ENCODE measurements around the gene AFAP1L1.

AFAP1L1 gene

DNA sequence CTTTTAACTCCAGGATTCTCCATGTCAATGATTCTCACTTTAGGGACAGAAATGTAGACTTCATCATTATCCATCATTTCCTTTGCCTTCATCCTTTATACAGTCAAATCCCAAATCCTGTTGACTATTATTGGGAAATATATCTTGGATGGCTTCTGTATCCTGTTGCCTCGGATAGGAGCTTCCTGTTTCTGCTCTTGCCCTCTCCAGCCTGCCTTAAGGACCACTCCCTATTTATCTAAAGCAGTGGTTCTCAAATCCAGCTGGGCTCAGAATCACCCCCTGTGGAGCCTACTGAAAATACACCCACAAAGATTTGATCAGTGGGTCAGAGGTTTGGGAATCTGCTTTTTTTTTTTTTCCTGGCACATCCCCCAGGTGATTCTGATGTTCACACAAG is 8.5 kb downstream of the AFAP1L1 start:
- ATAC-seq = no peak

DNA sequence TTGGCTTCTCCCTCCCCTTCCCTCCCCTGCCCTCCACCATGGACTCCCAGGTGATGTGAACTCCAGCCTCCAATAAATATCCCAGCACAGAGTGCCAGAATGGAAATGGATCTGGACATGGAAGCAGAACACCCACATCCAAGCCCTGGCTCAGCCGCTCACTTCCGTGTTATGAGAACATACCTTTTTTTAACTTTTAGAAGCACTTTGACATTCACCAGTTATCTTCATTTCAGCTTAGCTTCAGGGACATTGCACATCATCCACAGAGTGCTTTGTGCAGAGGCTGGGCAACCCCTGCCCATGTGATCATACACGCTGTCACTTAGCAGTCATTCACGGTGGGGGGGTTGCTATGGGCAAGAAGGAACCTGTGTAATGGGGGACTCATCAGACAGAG is 9.1 kb downstream of the AFAP1L1 start:
- ATAC-seq = no peak
- no peak for TF ChIP-seq PPARA (CRISPR knock-in tag; IDR thresholded peaks at IDR 0.05; ENCODE audit: borderline replicate concordance)
- TF ChIP-seq, protein P1, sequence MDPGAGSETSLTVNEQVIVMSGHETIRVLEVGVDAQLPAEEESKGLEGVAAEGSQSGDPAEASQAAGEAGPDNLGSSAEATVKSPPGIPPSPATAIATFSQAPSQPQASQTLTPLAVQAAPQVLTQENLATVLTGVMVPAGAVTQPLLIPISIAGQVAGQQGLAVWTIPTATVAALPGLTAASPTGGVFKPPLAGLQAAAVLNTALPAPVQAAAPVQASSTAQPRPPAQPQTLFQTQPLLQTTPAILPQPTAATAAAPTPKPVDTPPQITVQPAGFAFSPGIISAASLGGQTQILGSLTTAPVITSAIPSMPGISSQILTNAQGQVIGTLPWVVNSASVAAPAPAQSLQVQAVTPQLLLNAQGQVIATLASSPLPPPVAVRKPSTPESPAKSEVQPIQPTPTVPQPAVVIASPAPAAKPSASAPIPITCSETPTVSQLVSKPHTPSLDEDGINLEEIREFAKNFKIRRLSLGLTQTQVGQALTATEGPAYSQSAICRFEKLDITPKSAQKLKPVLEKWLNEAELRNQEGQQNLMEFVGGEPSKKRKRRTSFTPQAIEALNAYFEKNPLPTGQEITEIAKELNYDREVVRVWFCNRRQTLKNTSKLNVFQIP (CRISPR knock-in tag; IDR thresholded peaks at IDR 0.05; ENCODE audit: borderline replicate concordance, low read depth) = no peak
- no peak for TF ChIP-seq ZNF8 (CRISPR knock-in tag; IDR thresholded peaks at IDR 0.05)
- no peak for TF ChIP-seq TOX (CRISPR knock-in tag; IDR thresholded peaks at IDR 0.05; ENCODE audit: borderline replicate concordance)
- no peak for TF ChIP-seq ESRRG (CRISPR knock-in tag; IDR thresholded peaks at IDR 0.05)
- no peak for TF ChIP-seq OSR1 (CRISPR knock-in tag; IDR thresholded peaks at IDR 0.05)
- TF ChIP-seq ISL1 (CRISPR knock-in tag; IDR thresholded peaks at IDR 0.05) = no peak
- TF ChIP-seq ARNTL (CRISPR knock-in tag; IDR thresholded peaks at IDR 0.05; ENCODE audit: borderline replicate concordance, low read depth) = no peak
- no peak for TF ChIP-seq SNAI2 (CRISPR knock-in tag; IDR thresholded peaks at IDR 0.05)
- TF ChIP-seq BACH2 (CRISPR knock-in tag; IDR thresholded peaks at IDR 0.05; ENCODE audit: borderline replicate concordance) = no peak
- TF ChIP-seq, protein P2, sequence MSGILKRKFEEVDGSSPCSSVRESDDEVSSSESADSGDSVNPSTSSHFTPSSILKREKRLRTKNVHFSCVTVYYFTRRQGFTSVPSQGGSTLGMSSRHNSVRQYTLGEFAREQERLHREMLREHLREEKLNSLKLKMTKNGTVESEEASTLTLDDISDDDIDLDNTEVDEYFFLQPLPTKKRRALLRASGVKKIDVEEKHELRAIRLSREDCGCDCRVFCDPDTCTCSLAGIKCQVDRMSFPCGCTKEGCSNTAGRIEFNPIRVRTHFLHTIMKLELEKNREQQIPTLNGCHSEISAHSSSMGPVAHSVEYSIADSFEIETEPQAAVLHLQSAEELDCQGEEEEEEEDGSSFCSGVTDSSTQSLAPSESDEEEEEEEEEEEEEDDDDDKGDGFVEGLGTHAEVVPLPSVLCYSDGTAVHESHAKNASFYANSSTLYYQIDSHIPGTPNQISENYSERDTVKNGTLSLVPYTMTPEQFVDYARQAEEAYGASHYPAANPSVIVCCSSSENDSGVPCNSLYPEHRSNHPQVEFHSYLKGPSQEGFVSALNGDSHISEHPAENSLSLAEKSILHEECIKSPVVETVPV (CRISPR knock-in tag; IDR thresholded peaks at IDR 0.05) = no peak
- TF ChIP-seq, protein P3, sequence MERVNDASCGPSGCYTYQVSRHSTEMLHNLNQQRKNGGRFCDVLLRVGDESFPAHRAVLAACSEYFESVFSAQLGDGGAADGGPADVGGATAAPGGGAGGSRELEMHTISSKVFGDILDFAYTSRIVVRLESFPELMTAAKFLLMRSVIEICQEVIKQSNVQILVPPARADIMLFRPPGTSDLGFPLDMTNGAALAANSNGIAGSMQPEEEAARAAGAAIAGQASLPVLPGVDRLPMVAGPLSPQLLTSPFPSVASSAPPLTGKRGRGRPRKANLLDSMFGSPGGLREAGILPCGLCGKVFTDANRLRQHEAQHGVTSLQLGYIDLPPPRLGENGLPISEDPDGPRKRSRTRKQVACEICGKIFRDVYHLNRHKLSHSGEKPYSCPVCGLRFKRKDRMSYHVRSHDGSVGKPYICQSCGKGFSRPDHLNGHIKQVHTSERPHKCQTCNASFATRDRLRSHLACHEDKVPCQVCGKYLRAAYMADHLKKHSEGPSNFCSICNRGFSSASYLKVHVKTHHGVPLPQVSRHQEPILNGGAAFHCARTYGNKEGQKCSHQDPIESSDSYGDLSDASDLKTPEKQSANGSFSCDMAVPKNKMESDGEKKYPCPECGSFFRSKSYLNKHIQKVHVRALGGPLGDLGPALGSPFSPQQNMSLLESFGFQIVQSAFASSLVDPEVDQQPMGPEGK (CRISPR knock-in tag; IDR thresholded peaks at IDR 0.05; ENCODE audit: borderline replicate concordance) = no peak
- TF ChIP-seq TCF4 (CRISPR knock-in tag; IDR thresholded peaks at IDR 0.05; ENCODE audit: borderline replicate concordance) = no peak
- TF ChIP-seq, protein P4, sequence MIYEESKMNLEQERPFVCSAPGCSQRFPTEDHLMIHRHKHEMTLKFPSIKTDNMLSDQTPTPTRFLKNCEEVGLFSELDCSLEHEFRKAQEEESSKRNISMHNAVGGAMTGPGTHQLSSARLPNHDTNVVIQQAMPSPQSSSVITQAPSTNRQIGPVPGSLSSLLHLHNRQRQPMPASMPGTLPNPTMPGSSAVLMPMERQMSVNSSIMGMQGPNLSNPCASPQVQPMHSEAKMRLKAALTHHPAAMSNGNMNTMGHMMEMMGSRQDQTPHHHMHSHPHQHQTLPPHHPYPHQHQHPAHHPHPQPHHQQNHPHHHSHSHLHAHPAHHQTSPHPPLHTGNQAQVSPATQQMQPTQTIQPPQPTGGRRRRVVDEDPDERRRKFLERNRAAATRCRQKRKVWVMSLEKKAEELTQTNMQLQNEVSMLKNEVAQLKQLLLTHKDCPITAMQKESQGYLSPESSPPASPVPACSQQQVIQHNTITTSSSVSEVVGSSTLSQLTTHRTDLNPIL (CRISPR knock-in tag; IDR thresholded peaks at IDR 0.05; ENCODE audit: low read depth) = no peak
- TF ChIP-seq RARB (CRISPR knock-in tag; IDR thresholded peaks at IDR 0.05) = no peak

More for the DNA sequence above, 8.5 kb downstream of the AFAP1L1 start:
- TF ChIP-seq ARNTL (CRISPR knock-in tag; IDR thresholded peaks at IDR 0.05; ENCODE audit: borderline replicate concordance, low read depth) (no peak), ZFP3 (CRISPR knock-in tag; IDR thresholded peaks at IDR 0.05) (no peak), ZNF565 (CRISPR knock-in tag; conservative IDR thresholded peaks at IDR 0.05; ENCODE audit: low read depth) (no peak), CSDC2 (CRISPR knock-in tag; IDR thresholded peaks at IDR 0.05) (no peak), ZNF8 (CRISPR knock-in tag; IDR thresholded peaks at IDR 0.05) (no peak), ZNF70 (CRISPR knock-in tag; IDR thresholded peaks at IDR 0.05) (no peak), BACH2 (CRISPR knock-in tag; IDR thresholded peaks at IDR 0.05; ENCODE audit: borderline replicate concordance) (no peak), RARB (CRISPR knock-in tag; IDR thresholded peaks at IDR 0.05) (no peak), PPARA (CRISPR knock-in tag; IDR thresholded peaks at IDR 0.05; ENCODE audit: borderline replicate concordance) (no peak), TCF4 (CRISPR knock-in tag; IDR thresholded peaks at IDR 0.05; ENCODE audit: borderline replicate concordance) (no peak), SNAI2 (CRISPR knock-in tag; IDR thresholded peaks at IDR 0.05) (no peak), ESRRG (CRISPR knock-in tag; IDR thresholded peaks at IDR 0.05) (no peak), OSR1 (CRISPR knock-in tag; IDR thresholded peaks at IDR 0.05) (no peak), ZC3H10 (CRISPR knock-in tag; IDR thresholded peaks at IDR 0.05) (no peak)
- TF ChIP-seq, protein P2 (CRISPR knock-in tag; IDR thresholded peaks at IDR 0.05) = no peak
- TF ChIP-seq, protein P3 (CRISPR knock-in tag; IDR thresholded peaks at IDR 0.05; ENCODE audit: borderline replicate concordance) = no peak
- TF ChIP-seq, protein P1 (CRISPR knock-in tag; IDR thresholded peaks at IDR 0.05; ENCODE audit: borderline replicate concordance, low read depth) = no peak
- TF ChIP-seq, protein P5, sequence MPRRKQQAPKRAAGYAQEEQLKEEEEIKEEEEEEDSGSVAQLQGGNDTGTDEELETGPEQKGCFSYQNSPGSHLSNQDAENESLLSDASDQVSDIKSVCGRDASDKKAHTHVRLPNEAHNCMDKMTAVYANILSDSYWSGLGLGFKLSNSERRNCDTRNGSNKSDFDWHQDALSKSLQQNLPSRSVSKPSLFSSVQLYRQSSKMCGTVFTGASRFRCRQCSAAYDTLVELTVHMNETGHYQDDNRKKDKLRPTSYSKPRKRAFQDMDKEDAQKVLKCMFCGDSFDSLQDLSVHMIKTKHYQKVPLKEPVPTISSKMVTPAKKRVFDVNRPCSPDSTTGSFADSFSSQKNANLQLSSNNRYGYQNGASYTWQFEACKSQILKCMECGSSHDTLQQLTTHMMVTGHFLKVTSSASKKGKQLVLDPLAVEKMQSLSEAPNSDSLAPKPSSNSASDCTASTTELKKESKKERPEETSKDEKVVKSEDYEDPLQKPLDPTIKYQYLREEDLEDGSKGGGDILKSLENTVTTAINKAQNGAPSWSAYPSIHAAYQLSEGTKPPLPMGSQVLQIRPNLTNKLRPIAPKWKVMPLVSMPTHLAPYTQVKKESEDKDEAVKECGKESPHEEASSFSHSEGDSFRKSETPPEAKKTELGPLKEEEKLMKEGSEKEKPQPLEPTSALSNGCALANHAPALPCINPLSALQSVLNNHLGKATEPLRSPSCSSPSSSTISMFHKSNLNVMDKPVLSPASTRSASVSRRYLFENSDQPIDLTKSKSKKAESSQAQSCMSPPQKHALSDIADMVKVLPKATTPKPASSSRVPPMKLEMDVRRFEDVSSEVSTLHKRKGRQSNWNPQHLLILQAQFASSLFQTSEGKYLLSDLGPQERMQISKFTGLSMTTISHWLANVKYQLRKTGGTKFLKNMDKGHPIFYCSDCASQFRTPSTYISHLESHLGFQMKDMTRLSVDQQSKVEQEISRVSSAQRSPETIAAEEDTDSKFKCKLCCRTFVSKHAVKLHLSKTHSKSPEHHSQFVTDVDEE (CRISPR knock-in tag; IDR thresholded peaks at IDR 0.05) = no peak
